Adrenal gland (tissue), 12 donors: ENCODE data around the gene SHH. TPM values are rescaled to one million over a fixed set of nuclear protein-coding genes. Genes with fewer than 3 reads are reported as not detected.

Experiments
- DNase-seq, 7 donors: peaks; one replicate each; pipeline ENCODE4 v3.0.0-alpha.2; 2019 to 2020
- H3K27ac ChIP-seq, 5 donors: fragments of 200-600 bp; sonication (generic) in 4 of 5; 1 replicate in 3 of 5; 2 replicates in 2 of 5; pipeline versions ENCODE4 v1.5.1 to v1.8.0; 2016 to 2020; ENCODE audit warnings: mild to moderate bottlenecking in 1 of 5
- H3K27me3 ChIP-seq: fragments of 200-600 bp; 2 replicates; pipeline ENCODE4 v1.8.0; 2021
- H3K36me3 ChIP-seq, 2 donors: fragments of 200-600 bp; replicated peaks in 1 of 2; 1 replicate in 1 of 2; 2 replicates in 1 of 2; pipeline versions ENCODE4 v1.5.1 to v1.8.0; 2018 to 2022
- H3K4me1 ChIP-seq, 2 donors: fragments of 200-600 bp; replicated peaks in 1 of 2; 1 replicate in 1 of 2; 2 replicates in 1 of 2; pipeline versions ENCODE4 v1.5.1 to v1.8.0; 2018 to 2021
- H3K4me3 ChIP-seq, 4 donors: fragments of 200-600 bp; sonication (generic) in 3 of 4; one replicate each; pipeline ENCODE4 v1.5.1; 2016 to 2018
- H3K9me3 ChIP-seq, 3 donors: fragments of 200-600 bp; sonication (generic) in 1 of 3; replicated peaks in 1 of 3; 1 replicate in 2 of 3; 2 replicates in 1 of 3; pipeline versions ENCODE4 v1.5.1 to v1.8.0; 2016 to 2021
- POLR2A ChIP-seq, 2 donors: fragments of 450-650 bp; IDR thresholded peaks; one replicate each; pipeline ENCODE4 v1.6.1; 2017; ENCODE audit warnings: antibody characterized with exemption in 2 of 2, mild to moderate bottlenecking in 2 of 2, moderate library complexity in 1 of 2
- WGBS, 4 donors: extraction: QIAGEN DNeasy Blood & Tissue Kit in 2 of 4; methylation state at CpG; one replicate each; pipeline versions ENCODE4 v1.1.5 to v1.1.7; 2013 to 2017; 5-methylcytosine and 5-hydroxymethylcytosine counted together
- intact Hi-C, 2 donors: fragments of 100-400 bp; cut with DNase I; formaldehyde crosslinking; loops; one replicate each; pipeline versions ENCODE4 v1.14.1 to v1.15.0; 2022 to 2023
- polyA plus RNA-seq, 3 donors: library from polyadenylated mRNA; stranded (reverse); fragments of 200-250 nt in 2 of 3; fragments of 350-450 nt in 1 of 3; fragmentation: Illumina TruSeq in 1 of 3; extraction: RNeasy Lipid Tissue Mini Kit (QIAGEN cat#74804) in 1 of 3; gene quantifications; one replicate each; pipeline ENCODE4 v1.2.3, GENCODE V29; 2013 to 2014
- total RNA-seq, 9 donors: library from RNA; depleted of rRNA in 4 of 9; stranded (reverse); fragments of >200 nt in 4 of 9; fragments of 120-200 nt in 1 of 9; fragmentation: NEBNext Ultra II Directional in 1 of 9; extraction: Animal tissue kit (Norgen Biotek cat#: 25700) in 1 of 9; gene quantifications; one replicate each; pipeline versions ENCODE4 v1.1.0 to v1.2.4, GENCODE V29; 2013 to 2023
- TF ChIP-seq, protein P1 (sequence below), 6 experiments: fragments of 450-650 bp in 4 of 6; fragments of 200-600 bp in 2 of 6; sonication (generic) in 1 of 6; IDR thresholded peaks; 1 replicate in 5 of 6; 2 replicates in 1 of 6; pipeline versions ENCODE4 v1.5.1 to v1.8.0; 2016 to 2021; ENCODE audit warnings: antibody characterized with exemption in 6 of 6, mild to moderate bottlenecking in 2 of 6, moderate library complexity in 1 of 6
- donor health status: healthy with polysubstance abuse.
- donor health status: Bipolar disorder and iron deficiency.
- donor health status: DM: yes; HTN: yes; CAD: no.
- donor health status: DM: no; HTN: no; CAD: no.
- donor health status: DM: no; HTN: no; CAD: no.
- donor health status: DM: yes; HTN: yes; CAD: no.

SHH gene
- total and polyA plus RNA-seq, 12 donors = 2.1 to 38.0 (median 11.0) TPM

DNA sequence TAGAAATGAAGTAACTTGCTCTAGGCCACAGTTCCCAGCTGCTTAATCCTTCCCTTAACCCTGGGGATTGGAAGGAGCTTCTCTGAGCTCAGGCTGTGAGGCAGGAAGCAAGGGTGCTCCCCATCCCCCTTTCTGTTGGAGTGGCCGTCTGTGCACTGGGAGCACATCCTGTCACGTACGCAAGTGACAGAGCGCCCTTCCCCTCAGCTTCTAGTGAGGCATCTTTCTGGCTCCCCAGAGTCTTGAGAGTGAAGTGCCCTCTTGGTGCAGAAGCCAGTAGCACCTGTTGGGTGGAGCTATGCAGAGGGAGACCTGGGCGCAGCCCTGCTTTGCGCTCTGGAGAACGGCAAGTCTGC lies 47.8 kb downstream of the SHH start:
- intact Hi-C loops = no loop called here
- H3K9me3 ChIP-seq = no peaks in the 10 kb centered on the region
- H3K4me1 ChIP-seq = peaks cover 0 to 23% of the 10 kb centered on the region in 2 donors
- H3K36me3 ChIP-seq = peaks cover 0 to 51% of the 10 kb centered on the region in 2 donors
- DNase-seq = peak in 1 of 7 donors; percentile 30
- H3K27me3 ChIP-seq = no peaks in the 10 kb centered on the region
- WGBS, 4 donors = 68 to 83% (median 73%) methylated on average over 7 of the region's 7 CpGs
- peak overlapping the region in 3 of 5 donors; percentile 1 to 70 (median 65) for H3K27ac ChIP-seq
- TF ChIP-seq POLR2A (IDR thresholded peaks at IDR 0.05) = no peak
- TF ChIP-seq, protein P1, sequence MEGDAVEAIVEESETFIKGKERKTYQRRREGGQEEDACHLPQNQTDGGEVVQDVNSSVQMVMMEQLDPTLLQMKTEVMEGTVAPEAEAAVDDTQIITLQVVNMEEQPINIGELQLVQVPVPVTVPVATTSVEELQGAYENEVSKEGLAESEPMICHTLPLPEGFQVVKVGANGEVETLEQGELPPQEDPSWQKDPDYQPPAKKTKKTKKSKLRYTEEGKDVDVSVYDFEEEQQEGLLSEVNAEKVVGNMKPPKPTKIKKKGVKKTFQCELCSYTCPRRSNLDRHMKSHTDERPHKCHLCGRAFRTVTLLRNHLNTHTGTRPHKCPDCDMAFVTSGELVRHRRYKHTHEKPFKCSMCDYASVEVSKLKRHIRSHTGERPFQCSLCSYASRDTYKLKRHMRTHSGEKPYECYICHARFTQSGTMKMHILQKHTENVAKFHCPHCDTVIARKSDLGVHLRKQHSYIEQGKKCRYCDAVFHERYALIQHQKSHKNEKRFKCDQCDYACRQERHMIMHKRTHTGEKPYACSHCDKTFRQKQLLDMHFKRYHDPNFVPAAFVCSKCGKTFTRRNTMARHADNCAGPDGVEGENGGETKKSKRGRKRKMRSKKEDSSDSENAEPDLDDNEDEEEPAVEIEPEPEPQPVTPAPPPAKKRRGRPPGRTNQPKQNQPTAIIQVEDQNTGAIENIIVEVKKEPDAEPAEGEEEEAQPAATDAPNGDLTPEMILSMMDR (IDR thresholded peaks at IDR 0.05) = no peak
- no peak overlapping the region for H3K4me3 ChIP-seq

DNA sequence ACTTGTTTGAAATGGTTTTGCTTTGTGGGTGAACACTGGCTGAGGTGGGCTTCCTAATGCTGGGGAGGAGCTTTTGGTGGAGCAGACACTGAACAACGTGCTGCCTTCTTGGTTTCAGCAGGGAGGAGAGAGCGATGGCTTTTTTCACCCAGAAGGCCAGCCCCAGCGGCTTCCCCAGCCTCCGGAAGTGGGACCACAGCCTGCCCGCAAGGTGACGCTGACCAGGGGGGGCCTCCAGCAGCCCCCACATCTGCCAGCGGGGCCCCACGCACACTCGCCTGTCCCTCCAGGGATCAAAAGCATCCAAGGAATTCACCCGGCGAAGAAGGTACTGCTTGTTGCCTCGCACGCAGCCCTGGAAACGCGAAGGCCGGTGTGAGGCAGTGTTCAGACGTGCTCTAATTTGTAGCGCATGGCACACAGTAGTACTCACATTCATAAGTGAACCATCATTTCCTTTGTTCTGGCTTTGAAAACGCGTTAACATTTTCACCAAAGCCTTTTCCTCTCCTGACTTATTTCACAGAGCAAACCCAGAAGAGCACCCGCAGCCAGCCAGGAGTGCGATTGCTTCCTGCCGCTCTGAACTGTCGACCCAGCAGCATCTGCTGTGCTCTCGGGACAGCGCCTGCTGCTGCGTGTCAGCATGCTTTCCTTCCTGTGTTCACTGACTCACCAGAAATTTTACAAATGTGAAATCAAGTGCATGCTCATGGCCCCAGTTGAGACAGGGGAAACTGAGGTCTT lies 48.4 kb downstream of the SHH start:
- intact Hi-C loops = no loop called here
- Histone ChIP-seq H3K4me3 (no peak overlapping the region), H3K9me3 (no peaks in the 10 kb centered on the region), H3K27ac (peak overlapping the region in 3 of 5 donors; percentile 1 to 70 (median 65)), H3K27me3 (no peaks in the 10 kb centered on the region), H3K36me3 (peaks cover 0 to 47% of the 10 kb centered on the region in 2 donors), H3K4me1 (peaks cover 0 to 23% of the 10 kb centered on the region in 2 donors)
- TF ChIP-seq, protein P1 (IDR thresholded peaks at IDR 0.05) = no peak
- no peak for TF ChIP-seq POLR2A (IDR thresholded peaks at IDR 0.05)
- 58 to 78% (median 65%) methylated on average over 22 to 27 of the region's 27 CpGs for WGBS, 4 donors
- DNase-seq = peak in 2 of 7 donors; percentile 40 to 47

GRCh38 chr7:155763122-155763521 lies 49.1 kb downstream of the SHH start:
- peak overlapping the region in 1 of 5 donors; percentile 65 for H3K27ac ChIP-seq
- no peak for TF ChIP-seq POLR2A (IDR thresholded peaks at IDR 0.05)
- TF ChIP-seq, protein P1 (IDR thresholded peaks at IDR 0.05) = no peak

GRCh38 chr7:155762655-155763054 lies 49.6 kb downstream of the SHH start:
- Histone ChIP-seq H3K4me1 (peaks cover 0 to 23% of the 10 kb centered on the region in 2 donors), H3K4me3 (no peak overlapping the region), H3K27me3 (no peaks in the 10 kb centered on the region), H3K36me3 (peaks cover 0 to 44% of the 10 kb centered on the region in 2 donors), H3K27ac (no peak overlapping the region), H3K9me3 (no peaks in the 10 kb centered on the region)
- 76 to 84% (median 80%) methylated on average over 10 of the region's 10 CpGs for WGBS, 4 donors
- no peak for DNase-seq
- intact Hi-C loops = no loop called here
- TF ChIP-seq, protein P1 (IDR thresholded peaks at IDR 0.05) = no peak
- TF ChIP-seq POLR2A (IDR thresholded peaks at IDR 0.05) = no peak

More at GRCh38 chr7:155763122-155763521, 49.1 kb downstream of the SHH start:
- Histone ChIP-seq H3K4me3 (no peak overlapping the region), H3K27me3 (no peaks in the 10 kb centered on the region), H3K36me3 (peaks cover 0 to 47% of the 10 kb centered on the region in 2 donors), H3K9me3 (no peaks in the 10 kb centered on the region), H3K4me1 (peaks cover 0 to 23% of the 10 kb centered on the region in 2 donors)
- WGBS, 4 donors = 91 to 96% (median 94%) methylated on average over 10 of the region's 10 CpGs
- no peak for DNase-seq
- intact Hi-C loops = no loop called here
